ENCODE measurements around the gene SLCO4C1.
"Not testable (repeated sequence)": the region's sequence is repeated elsewhere in the genome, so short reads cannot be mapped to it uniquely, and the experiment has no call there.

The SLCO4C1 gene, protein sequence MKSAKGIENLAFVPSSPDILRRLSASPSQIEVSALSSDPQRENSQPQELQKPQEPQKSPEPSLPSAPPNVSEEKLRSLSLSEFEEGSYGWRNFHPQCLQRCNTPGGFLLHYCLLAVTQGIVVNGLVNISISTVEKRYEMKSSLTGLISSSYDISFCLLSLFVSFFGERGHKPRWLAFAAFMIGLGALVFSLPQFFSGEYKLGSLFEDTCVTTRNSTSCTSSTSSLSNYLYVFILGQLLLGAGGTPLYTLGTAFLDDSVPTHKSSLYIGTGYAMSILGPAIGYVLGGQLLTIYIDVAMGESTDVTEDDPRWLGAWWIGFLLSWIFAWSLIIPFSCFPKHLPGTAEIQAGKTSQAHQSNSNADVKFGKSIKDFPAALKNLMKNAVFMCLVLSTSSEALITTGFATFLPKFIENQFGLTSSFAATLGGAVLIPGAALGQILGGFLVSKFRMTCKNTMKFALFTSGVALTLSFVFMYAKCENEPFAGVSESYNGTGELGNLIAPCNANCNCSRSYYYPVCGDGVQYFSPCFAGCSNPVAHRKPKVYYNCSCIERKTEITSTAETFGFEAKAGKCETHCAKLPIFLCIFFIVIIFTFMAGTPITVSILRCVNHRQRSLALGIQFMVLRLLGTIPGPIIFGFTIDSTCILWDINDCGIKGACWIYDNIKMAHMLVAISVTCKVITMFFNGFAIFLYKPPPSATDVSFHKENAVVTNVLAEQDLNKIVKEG

GRCh38 chr5:102296178-102296817 is at the start of gene SLCO4C1:
TSS of gene SLCO4C1 (minus strand) at chr5:102296284. CDS start at chr5:102296262, 22 bp downstream.
- H3K27me3 Mint-ChIP-seq: peaks cover 3% of the 10 kb centered on the region
- no peaks in the 10 kb centered on the region for H3K36me3 Mint-ChIP-seq
- peak within 1 kb of the TSS; percentile 79 for H3K4me3 Mint-ChIP-seq
- ATAC-seq (ENCODE audit: low read depth): peak; percentile 82
- peaks cover 16% of the 10 kb centered on the region for H3K4me1 Mint-ChIP-seq
- H3K27ac Mint-ChIP-seq: peak within 1 kb of the TSS; percentile 38
- peak; percentile 41 to 49 for DNase-seq (ENCODE audit: low spot score in 2 of 2)
- H3K9me3 Mint-ChIP-seq: peaks cover 2% of the 10 kb centered on the region

- Mint-ChIP-seq H3K27ac (no peak overlapping the region), H3K4me1 (no peaks in the 10 kb centered on the region), H3K4me3 (no peak overlapping the region), H3K36me3 (no peaks in the 10 kb centered on the region), H3K27me3 (peaks cover 2% of the 10 kb centered on the region), H3K9me3 (no peaks in the 10 kb centered on the region)
- ATAC-seq (ENCODE audit: low read depth) (no peak), DNase-seq (ENCODE audit: low spot score in 2 of 2) (no peak)
These were observed 45.7 kb upstream of the SLCO4C1 start for GRCh38 chr5:102341681-102342288.

DNA sequence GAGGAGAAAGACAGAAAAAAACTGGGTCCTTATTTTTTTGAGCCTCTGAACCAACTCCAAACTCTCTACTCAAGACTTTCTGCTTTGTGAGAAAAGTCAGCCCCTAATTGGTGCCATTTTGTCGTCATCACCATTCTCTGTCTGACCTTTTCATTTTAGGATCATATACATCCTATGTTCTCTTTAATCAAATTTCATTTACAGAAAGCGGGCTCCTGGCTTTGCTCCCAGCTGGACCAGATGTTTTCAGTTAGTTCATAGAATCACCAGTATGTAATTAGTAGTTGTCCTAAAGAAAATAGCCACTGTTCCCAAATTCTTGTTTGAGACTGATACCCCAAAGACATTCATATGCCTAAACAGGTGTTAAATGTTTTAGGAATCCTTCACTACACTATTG is 28.6 kb upstream of the SLCO4C1 start:
- H3K9me3 Mint-ChIP-seq: no peaks in the 10 kb centered on the region
- no peak for DNase-seq (ENCODE audit: low spot score in 2 of 2)
- no peak overlapping the region for H3K27ac Mint-ChIP-seq
- H3K27me3 Mint-ChIP-seq: no peaks in the 10 kb centered on the region
- H3K36me3 Mint-ChIP-seq: no peaks in the 10 kb centered on the region
- no peak overlapping the region for H3K4me3 Mint-ChIP-seq
- H3K4me1 Mint-ChIP-seq: no peaks in the 10 kb centered on the region
- no peak for ATAC-seq (ENCODE audit: low read depth)

DNA sequence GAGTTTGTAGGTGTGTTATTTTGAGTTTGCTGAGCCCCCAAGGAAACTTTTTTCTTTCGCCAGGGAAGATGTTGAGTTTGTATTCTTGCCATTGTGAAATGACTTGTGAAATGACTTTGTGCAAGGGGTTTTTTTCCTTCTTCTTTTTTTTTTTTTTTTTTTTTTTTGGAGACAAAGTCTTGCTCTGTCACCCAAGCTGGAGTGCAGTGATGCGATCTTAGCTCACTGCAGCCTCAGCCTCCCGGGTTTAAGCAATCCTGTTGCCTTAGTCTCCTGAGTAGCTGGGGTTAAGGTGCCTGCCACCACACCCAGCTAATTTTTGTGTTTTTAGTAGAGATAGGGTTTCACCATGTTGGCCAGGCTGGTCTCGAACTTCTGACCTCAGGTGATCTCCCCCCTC is 22.7 kb upstream of the SLCO4C1 start:
- H3K27me3 Mint-ChIP-seq; ATAC-seq (ENCODE audit: low read depth); H3K4me1 Mint-ChIP-seq; H3K4me3 Mint-ChIP-seq; DNase-seq (ENCODE audit: low spot score in 2 of 2); H3K9me3 Mint-ChIP-seq; H3K36me3 Mint-ChIP-seq; H3K27ac Mint-ChIP-seq: not testable (repeated sequence)

GRCh38 chr5:102314328-102314727 is 18.2 kb upstream of the SLCO4C1 start:
- DNase-seq (ENCODE audit: low spot score in 2 of 2): no peak
- Mint-ChIP-seq H3K4me1 (no peaks in the 10 kb centered on the region), H3K36me3 (no peaks in the 10 kb centered on the region), H3K27ac (no peak overlapping the region), H3K9me3 (no peaks in the 10 kb centered on the region), H3K4me3 (no peak overlapping the region), H3K27me3 (no peaks in the 10 kb centered on the region)
- no peak for ATAC-seq (ENCODE audit: low read depth)

- Mint-ChIP-seq H3K9me3 (no peaks in the 10 kb centered on the region), H3K4me3 (no peak overlapping the region), H3K4me1 (no peaks in the 10 kb centered on the region), H3K27ac (no peak overlapping the region), H3K27me3 (no peaks in the 10 kb centered on the region), H3K36me3 (no peaks in the 10 kb centered on the region)
- DNase-seq (ENCODE audit: low spot score in 2 of 2) (no peak), ATAC-seq (ENCODE audit: low read depth) (no peak)
These were observed 17.8 kb upstream of the SLCO4C1 start for GRCh38 chr5:102313912-102314311.

DNA sequence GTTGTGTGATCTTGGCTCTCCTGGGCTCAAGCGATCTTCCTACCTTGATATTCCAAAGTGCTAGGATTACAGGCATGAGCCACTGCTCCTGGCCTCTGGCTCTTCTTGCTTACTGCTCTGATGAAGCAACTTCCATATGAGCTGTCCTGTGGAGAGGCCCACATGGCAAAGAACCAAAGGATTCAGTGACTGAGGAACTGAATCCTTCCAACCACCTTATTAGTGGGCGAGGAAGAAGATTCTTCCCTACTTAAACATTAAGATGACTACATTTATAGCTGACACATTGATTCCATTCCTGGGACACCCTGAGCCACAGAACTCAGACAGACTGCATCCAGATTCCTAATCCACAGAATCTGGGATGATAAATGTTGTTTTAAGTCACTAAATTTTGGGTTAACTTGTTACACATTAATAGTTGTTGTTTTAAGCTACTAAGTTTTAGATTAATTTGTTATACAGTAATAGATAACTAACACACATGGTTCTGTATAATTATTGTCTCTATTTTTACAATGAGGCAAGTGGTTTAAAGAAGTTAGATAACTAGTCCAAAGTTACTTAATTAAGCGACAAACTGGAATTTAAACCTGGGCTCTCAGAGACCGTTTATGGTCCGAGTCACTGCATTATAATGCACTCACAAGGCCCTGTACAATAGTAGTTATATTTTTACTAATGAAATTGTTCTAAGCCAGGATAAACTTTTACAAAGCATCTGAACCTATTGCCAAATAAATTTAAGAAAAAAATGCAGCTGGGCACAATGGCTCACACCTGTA is 16.7 kb upstream of the SLCO4C1 start:
- no peaks in the 10 kb centered on the region for H3K4me1 Mint-ChIP-seq
- DNase-seq (ENCODE audit: low spot score in 2 of 2) (no peak), ATAC-seq (ENCODE audit: low read depth) (no peak)
- no peaks in the 10 kb centered on the region for H3K27me3 Mint-ChIP-seq
- no peaks in the 10 kb centered on the region for H3K9me3 Mint-ChIP-seq
- H3K36me3 Mint-ChIP-seq: no peaks in the 10 kb centered on the region
- H3K4me3 Mint-ChIP-seq: no peak overlapping the region
- H3K27ac Mint-ChIP-seq: no peak overlapping the region

DNA sequence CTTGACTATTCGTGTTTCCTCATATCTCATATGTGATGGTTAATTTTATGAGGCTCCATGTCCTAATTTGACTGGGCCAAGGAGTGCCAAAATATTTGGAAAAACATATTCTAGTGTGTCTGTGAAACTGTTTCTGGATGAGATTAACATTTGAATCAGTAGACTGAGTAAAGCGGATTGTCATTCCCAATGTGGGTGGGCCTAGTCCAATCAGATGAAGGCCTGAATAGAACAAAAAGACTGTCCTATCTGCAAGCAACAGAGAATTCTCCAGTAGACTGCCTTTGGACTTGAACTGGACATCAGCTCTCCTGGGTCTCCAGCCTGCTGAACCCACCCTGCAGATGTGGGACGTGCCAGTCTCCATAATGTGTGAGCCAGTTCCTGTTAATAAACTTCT is 13.5 kb upstream of the SLCO4C1 start:
- ATAC-seq (ENCODE audit: low read depth): no peak
- no peaks in the 10 kb centered on the region for H3K36me3 Mint-ChIP-seq
- no peaks in the 10 kb centered on the region for H3K4me1 Mint-ChIP-seq
- DNase-seq (ENCODE audit: low spot score in 2 of 2): no peak
- no peak overlapping the region for H3K27ac Mint-ChIP-seq
- H3K27me3 Mint-ChIP-seq: no peaks in the 10 kb centered on the region
- no peak overlapping the region for H3K4me3 Mint-ChIP-seq
- no peaks in the 10 kb centered on the region for H3K9me3 Mint-ChIP-seq

GRCh38 chr5:102307232-102307631 is 11.1 kb upstream of the SLCO4C1 start:
- Mint-ChIP-seq H3K4me1 (no peaks in the 10 kb centered on the region), H3K27ac (no peak overlapping the region), H3K9me3 (no peaks in the 10 kb centered on the region), H3K27me3 (no peaks in the 10 kb centered on the region), H3K36me3 (no peaks in the 10 kb centered on the region), H3K4me3 (no peak overlapping the region)
- DNase-seq (ENCODE audit: low spot score in 2 of 2) (no peak), ATAC-seq (ENCODE audit: low read depth) (no peak)

DNA sequence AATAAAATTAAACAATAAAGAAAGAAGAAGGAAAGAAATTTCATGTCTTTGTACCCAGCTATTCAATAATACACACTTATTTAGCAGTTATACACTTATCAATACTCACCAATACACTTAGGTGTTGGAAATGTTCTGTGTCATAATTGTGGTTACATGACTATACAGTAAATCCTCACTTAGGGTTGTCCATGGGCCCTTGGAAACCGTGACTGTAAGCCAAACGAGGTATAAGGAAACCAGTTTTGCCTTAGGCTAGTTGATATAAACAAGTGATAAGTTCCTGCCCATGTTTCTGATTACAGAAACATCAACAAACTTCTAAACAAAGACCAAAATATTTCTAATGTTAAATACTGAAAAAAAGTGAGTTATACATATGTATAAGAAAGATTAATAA is 10.0 kb upstream of the SLCO4C1 start:
- H3K4me3 Mint-ChIP-seq: no peak overlapping the region
- no peaks in the 10 kb centered on the region for H3K36me3 Mint-ChIP-seq
- ATAC-seq (ENCODE audit: low read depth): no peak
- no peaks in the 10 kb centered on the region for H3K4me1 Mint-ChIP-seq
- no peak overlapping the region for H3K27ac Mint-ChIP-seq
- H3K9me3 Mint-ChIP-seq: peaks cover 1% of the 10 kb centered on the region
- no peaks in the 10 kb centered on the region for H3K27me3 Mint-ChIP-seq
- no peak for DNase-seq (ENCODE audit: low spot score in 2 of 2)

DNA sequence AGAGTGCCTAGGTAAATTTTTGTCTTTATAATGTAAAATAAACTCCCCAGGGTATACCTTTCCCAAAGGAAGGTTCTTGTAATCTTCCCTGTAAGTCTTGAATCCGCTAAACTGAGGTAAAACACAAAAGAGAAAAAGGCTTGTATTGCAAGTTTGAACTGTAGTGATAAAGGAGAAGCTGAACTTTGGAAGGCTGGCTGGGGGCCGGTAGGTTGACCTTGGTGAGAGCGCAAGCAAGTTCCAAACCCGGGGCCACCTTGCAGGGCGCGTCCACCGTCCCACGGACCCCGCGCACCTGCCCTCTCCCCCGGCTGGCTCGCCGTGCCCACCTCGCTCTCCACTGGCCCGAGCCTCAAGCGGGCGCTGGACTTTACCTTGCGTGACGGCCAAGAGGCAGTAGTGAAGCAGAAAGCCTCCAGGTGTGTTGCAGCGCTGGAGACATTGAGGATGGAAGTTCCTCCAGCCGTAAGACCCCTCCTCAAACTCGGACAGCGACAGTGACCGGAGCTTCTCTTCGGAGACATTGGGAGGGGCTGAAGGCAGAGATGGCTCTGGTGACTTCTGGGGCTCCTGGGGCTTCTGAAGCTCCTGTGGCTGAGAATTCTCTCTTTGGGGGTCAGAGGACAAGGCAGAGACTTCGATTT is 428 bp downstream of the SLCO4C1 start:
- no peak overlapping the region for H3K27ac Mint-ChIP-seq
- H3K36me3 Mint-ChIP-seq: no peaks in the 10 kb centered on the region
- ATAC-seq (ENCODE audit: low read depth): peak; percentile 4
- H3K4me1 Mint-ChIP-seq: peaks cover 16% of the 10 kb centered on the region
- no peak for DNase-seq (ENCODE audit: low spot score in 2 of 2)
- H3K27me3 Mint-ChIP-seq: peaks cover 3% of the 10 kb centered on the region
- H3K9me3 Mint-ChIP-seq: no peaks in the 10 kb centered on the region
- peak overlapping the region; percentile 79 for H3K4me3 Mint-ChIP-seq

- H3K27me3 Mint-ChIP-seq: peaks cover 3% of the 10 kb centered on the region
- no peak for DNase-seq (ENCODE audit: low spot score in 2 of 2)
- no peaks in the 10 kb centered on the region for H3K9me3 Mint-ChIP-seq
- H3K36me3 Mint-ChIP-seq: no peaks in the 10 kb centered on the region
- peaks cover 16% of the 10 kb centered on the region for H3K4me1 Mint-ChIP-seq
- H3K27ac Mint-ChIP-seq: no peak overlapping the region
- no peak for ATAC-seq (ENCODE audit: low read depth)
- H3K4me3 Mint-ChIP-seq: peak overlapping the region; percentile 79
These were observed 1.1 kb downstream of the SLCO4C1 start for GRCh38 chr5:102294886-102295395.

GRCh38 chr5:102290004-102290403 is 6.1 kb downstream of the SLCO4C1 start:
- DNase-seq (ENCODE audit: low spot score in 2 of 2) (no peak), ATAC-seq (ENCODE audit: low read depth) (no peak)
- H3K36me3 Mint-ChIP-seq: no peaks in the 10 kb centered on the region
- peaks cover 2% of the 10 kb centered on the region for H3K27me3 Mint-ChIP-seq
- peaks cover 11% of the 10 kb centered on the region for H3K4me1 Mint-ChIP-seq
- no peak overlapping the region for H3K4me3 Mint-ChIP-seq
- no peaks in the 10 kb centered on the region for H3K9me3 Mint-ChIP-seq
- no peak overlapping the region for H3K27ac Mint-ChIP-seq
